ENCODE measurements around the gene EPB41L5.
"Not testable (repeated sequence)": the region's sequence is repeated elsewhere in the genome, so short reads cannot be mapped to it uniquely, and the experiment has no call there.

EPB41L5 gene

GRCh38 chr2:120104772-120105171 is 91.9 kb downstream of the EPB41L5 start:
- DNase-seq, result no peak

DNA sequence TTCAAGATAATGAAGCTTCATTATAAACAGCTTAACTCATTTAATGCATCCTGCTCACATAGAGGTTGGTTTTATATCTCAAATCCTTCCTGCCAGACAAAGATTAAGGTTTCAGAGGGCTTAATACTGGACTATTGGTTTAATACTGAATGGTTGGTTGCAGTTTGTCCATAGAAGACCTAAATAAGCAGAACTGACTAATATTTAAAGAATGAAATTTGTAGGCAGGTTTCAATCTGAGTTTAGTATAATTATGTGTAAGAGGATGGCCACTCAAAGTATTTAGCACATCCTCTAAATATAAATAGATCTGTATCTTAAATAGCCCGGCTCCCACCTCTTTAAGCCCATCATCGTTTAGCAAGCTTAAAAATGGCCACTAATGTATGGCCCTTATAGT is 92.5 kb downstream of the EPB41L5 start:
- no peak for DNase-seq

GRCh38 chr2:120108049-120108448 is 95.2 kb downstream of the EPB41L5 start:
- no peak for DNase-seq

DNA sequence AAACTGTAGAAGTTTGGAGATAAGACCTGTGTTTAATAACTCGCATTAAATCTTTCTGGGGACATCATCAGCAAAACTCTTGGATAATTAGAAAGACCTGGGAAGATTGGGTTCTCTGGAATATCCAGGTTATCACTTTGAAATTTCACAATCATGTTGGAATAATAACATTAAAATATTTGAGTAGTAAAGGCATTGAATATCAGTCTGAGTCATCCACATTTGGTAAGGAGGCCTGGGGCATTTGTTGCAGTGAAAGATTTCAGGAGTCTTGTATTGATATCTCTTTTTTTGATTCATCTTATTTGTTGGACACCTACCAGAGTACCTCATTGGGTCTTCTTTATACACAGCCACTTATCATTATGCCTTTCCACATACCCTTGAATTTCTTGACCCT is 95.9 kb downstream of the EPB41L5 start:
- DNase-seq, result no peak

DNA sequence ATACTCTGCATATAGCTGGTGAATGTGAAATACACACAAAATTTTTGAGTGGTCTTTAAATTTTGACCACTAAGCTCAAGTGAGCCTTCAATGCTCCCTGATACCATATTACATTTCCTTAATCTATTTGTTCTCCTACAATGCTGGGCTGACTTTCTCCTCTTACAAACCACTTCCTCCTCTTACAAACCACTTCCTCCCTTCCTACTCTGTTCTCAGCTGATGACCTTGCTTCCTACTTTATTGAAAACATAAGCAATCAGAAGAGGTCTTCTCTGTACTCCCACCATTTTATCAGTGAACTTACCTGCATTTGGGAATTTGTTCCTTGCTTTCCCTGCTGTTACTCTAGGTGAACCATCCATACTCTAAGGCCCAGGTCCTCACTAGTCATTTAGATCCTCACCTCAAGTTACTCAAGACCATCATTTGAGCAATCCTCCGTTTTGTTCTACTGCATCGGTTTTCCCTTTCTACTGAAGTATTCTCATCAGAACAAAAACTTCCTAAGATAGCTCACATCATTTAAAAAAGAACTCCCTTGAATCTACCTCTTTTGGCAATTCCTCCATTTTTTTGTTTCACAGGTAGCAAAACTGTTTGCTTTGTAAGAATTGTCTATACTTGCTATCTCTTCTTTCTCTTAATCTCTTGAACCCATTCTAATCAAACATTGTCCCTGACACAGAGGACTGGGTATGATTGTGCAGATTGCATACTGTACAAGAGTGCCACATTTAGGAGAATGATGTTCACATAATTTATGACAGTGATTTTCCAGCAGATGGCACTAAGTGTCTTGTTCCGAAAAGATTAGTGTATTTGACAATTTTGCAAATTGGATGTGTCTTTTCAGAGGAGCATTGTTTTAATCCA is 96.5 kb downstream of the EPB41L5 start:
- peak; percentile 87 for DNase-seq

GRCh38 chr2:120110062-120110362 is 97.1 kb downstream of the EPB41L5 start:
- DNase-seq, result no peak

DNA sequence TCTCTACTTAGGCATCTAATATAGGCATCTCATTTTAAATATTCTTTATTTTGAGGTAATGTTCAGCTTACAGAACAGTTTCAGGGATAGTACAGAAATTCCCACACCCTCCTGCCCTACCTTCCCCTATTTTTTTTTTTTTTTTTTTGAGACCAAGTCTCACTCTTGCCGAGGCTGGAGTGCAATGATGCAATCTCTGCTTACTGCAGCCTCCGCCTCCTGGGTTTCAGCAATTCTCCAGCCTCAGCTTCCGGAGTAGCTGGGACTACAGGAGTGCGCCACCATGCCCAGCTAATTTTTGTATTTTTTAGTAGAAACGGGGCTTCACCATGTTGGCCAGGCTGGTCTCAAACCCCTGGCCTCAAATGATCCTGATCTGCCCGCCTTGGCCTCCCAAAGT is 97.6 kb downstream of the EPB41L5 start:
- peak; percentile 77 for DNase-seq

GRCh38 chr2:120111193-120111592 is 98.3 kb downstream of the EPB41L5 start:
- DNase-seq, result peak; percentile 3

- no peak for DNase-seq
Observed at GRCh38 chr2:120118018-120118417, 105.1 kb downstream of the EPB41L5 start.

GRCh38 chr2:120118471-120118870 is 105.6 kb downstream of the EPB41L5 start:
- no peak for DNase-seq

DNA sequence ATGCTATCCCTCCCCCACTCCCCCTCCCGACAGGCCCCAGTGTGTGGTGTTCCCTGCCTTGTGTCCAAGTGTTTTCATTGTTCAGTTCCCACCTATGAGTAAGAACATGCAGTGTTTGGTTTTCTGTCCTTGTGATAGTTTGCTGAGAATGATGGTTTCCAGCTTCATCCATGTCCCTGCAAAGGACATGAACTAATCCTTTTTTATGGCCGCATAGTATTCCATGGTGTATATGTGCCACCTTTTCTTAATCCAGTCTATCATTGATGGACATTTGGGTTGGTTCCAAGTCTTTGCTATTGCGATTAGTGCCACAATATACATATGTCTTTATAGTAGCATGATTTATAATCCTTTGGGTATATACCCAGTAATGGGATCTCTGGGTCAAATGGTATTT is 108.5 kb downstream of the EPB41L5 start:
- not testable (repeated sequence) for DNase-seq

DNA sequence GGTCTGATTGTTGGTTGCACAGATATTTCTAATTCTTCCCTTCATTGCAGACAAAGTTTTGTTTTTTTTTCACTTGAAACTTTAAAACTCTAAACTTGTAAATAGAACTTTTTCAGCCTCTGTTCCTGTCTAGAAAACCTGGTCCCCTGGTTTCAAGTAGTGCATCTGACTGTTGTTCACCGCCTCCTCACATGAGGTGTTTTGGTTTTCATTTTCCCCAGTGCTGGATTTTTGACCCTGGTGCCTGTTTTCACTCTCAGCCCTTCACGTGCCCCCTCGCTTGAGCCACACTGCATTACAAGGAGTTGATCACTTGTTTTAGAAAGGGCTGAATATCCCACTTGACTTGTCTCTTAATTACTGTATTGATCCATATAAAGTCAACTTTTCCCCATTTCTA is 110.2 kb downstream of the EPB41L5 start:
- DNase-seq, result no peak

- DNase-seq, result no peak
Observed at GRCh38 chr2:120125195-120125594, 112.3 kb downstream of the EPB41L5 start.

- DNase-seq, result no peak
Observed at GRCh38 chr2:120128216-120128615, 115.3 kb downstream of the EPB41L5 start.

DNA sequence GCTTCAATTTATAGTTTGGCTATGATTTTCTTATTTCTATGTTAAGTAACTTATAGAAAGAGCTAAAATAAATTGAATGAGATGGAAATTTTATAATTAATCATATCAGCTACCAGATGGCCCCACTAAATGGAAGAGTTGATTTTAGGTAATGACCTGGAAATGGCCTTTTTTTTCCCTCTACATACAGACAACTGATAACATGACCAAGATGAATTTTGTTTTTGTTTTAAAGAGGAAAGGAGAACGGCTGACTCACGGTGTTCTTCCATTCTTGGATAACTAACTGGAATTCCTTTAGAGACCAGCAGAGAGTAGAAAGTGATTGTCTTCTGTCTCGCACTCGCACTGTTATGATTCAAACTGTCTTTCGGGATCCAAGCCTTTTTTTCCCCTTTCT is 119.3 kb downstream of the EPB41L5 start:
- DNase-seq, result no peak

DNA sequence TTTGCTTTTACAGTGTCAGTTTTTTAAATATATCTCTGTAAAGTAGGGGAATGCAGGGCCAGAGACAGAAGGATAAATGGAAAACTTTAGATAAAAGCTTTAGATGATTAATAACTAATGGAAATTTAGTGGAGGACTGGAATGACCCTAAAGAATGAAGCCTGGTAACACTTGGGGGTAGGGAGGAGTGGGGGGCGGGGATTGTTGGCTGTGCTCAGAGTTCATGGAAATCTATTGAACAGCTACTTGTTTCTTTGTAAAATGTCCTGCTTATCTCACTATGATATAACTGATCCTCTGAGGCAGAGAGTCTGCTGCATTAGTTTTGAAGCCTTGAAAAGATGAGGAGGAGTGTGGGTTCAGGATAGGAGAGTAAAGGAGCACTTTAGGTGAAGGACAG is 119.8 kb downstream of the EPB41L5 start:
- DNase-seq, result no peak

DNA sequence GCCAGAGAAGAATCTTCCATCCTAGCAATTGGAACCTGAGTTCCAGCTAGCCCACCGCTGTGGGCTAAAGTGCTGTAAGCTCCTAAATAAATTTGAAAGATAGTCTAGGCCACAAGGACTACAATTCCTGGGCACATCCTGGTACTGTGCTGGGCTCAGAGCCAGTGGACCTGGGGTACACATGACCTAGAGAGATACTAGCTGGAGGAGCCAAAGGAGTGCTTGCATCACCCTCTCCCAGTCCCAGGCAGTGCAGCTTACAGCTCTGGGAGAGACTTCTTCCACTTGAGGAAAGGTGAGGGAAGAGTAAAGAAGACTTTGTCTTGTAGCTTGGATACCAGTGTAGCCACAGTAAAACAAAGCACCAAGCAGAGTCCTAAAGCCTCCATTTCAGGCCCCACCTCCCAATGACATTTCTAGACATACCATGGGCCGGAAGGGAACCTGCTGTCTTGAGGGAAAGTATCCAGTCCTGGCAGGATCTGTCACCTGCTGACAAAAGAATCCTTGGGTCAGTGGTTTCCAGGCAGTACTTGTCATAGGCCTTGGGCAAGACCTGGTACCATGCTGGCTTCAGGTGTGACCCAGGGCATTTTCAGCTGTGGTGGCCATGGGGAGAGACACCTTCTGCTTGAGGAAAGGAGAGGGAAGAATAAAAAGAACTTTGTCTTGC is 120.8 kb downstream of the EPB41L5 start:
- no peak for DNase-seq

DNA sequence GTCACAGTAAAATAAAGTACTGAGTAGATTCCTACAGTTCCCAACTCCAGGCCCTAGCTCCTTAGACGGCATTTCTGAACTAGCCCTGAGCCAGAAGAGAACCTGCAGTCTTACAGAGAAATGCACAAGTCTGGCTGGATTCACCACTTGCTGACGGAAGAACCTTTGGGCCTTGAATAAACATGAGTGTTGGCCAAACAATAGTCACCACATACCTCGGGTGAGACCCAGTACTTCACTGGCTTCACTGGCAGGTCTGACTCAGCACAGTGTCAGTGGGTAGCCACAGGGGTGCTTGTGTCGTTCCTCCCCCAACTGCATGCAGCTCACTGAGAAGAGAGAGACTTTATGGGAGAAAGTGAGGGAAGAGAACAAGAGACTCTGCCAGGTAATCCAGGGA is 121.4 kb downstream of the EPB41L5 start:
- DNase-seq, result no peak

DNA sequence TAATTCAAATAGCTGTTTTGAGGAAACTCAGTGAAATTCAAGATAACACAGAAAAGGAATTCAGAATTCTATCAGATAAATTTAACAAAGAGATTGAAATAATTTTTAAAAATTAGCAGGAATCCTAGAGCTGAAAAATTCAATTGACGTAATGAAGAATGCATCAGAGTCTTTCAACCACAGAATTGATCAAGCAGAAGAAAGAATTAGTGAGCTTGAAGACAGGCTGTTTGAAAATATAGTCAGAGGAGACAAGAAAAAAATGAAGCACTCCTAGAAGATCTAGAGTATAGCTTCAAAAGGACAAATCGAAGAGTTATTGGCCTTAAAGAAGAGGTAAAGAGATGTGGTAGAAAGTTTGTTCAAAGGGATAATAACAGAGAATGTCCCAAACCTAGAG is 122.1 kb downstream of the EPB41L5 start:
- not testable (repeated sequence) for DNase-seq

DNA sequence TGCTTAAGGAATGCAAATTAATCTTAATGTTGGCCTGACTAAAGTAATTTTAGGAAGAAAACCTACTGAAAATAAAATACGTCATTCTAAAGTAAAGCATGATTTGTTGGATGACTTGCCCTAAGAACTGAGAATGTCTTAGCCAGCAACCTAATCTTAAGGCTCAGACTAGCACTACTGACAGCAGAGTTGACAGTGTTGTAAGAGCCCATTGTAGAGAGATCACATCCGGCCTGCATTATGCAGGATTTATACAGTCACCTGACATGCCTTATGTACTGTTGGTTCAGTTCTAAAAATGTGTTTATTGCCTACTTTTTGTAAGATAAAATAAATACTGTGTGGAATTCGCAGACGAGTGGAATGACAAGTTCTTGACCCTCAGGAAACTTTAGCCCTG is 128.0 kb downstream of the EPB41L5 start:
- no peak for DNase-seq

DNA sequence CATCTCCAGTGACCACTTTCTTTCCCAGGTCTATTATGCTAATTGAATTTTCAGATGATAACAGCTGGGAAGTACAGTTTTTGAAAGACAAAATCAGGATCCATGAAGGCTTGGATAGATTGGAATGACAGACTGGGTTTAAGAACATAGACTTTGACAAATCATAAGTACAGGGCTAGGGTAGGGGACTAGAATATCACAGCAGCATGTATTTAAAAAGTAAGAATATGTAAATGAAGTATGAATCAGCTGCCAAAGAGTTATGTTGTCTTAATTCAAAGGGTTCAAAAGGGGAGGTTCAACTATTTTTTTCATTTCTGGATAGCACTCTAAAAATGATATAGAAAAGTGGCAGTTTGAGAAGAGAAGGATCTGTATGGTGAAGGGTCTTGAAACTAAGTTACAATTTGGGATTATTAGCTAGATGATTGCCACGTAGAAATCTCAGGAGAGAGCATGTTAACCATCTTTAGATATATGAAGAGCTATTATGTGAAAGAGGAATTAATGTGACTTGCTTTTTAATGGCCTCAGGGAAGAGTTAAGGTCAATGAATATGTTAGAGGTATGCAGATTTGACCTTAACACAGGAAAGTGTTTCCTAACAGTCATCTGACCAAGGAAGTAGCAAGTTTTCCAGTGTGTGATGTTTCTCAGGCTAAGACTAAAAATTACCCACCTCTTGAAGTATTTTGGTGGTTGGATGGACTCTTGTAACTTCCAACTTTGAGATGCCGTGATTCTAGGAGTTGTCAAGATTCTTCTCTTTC is 128.6 kb downstream of the EPB41L5 start:
- no peak for DNase-seq

DNA sequence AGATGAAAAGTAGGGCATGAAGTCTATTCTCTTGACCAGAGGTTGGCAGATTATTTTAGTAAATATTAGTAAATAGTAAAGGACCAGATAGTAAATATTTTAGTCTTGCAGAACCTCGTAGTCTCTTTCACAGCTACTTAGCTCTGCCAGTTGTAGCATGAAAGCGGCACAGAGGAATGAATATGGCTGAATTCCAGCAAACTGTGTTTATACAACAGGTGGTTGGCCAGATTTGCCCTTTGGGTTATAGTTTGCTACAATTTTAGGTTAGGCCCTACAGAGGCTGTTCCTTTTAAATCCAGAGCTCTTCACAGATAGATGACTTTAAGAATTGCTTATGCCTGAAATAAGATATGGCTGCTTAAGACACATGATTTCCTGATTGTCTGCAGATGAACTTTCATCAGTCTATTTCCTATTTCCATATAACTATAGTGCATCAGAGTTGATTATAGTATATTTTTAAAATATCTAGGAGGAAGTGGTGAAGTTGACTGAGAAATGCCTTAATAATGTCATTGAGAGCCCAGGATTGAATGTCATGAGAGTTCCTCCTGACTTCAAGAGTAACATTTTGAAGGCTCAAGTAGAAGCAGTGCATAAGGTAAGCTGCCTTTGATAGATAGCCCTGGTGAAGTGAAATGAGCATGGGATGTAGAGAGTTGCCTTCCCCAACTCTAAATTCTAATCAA is 129.8 kb downstream of the EPB41L5 start:
- DNase-seq, result no peak

GRCh38 chr2:120148229-120148628 is 135.4 kb downstream of the EPB41L5 start:
- no peak for DNase-seq
